ENCODE measurements around the gene CACNG6.

The CACNG6 gene

GRCh38 chr19:54045771-54046170, 54.3 kb downstream of the CACNG6 start:
- DNase-seq (ENCODE audit: low spot score): no peak

- no peak for DNase-seq (ENCODE audit: low spot score)
Observed at GRCh38 chr19:54047616-54048015, 56.2 kb downstream of the CACNG6 start.

All from activated CD4-positive, alpha-beta T cell treated with anti-CD3 and anti-CD28 coated beads, Interleukin-2, Interleukin-4, amounts not matched to agents 100 ng/mL and 50 ng/mL, durations not matched to agents 16 hours and 8 hours (primary cell).